GM12878 (cell line): ENCODE results near the gene VCP. TPM values are rescaled to one million over a fixed set of nuclear protein-coding genes. Genes with fewer than 3 reads are reported as not detected.

Experiments
- BRCA1 ChIP-seq: IDR thresholded peaks from 2 replicates; pipeline ENCODE4 v1.6.1; 2011; ENCODE audit warnings: low read depth, low read length, improper control_type of control experiment
- CBFB ChIP-seq: IDR thresholded peaks from 2 replicates; pipeline ENCODE4 v1.6.1; 2016; ENCODE audit warnings: antibody characterized with exemption, low read depth
- CBX5 ChIP-seq: sonication (generic); IDR thresholded peaks from 2 replicates; pipeline ENCODE4 v1.6.1; 2016; ENCODE audit warnings: low read depth, moderate library complexity, mild to moderate bottlenecking, inconsistent platforms
- CHD1 ChIP-seq: IDR thresholded peaks from 2 replicates; pipeline ENCODE4 v1.6.1; 2012; ENCODE audit warnings: low read depth, low read length, improper control_type of control experiment
- CREB1 ChIP-seq: IDR thresholded peaks from 2 replicates; pipeline ENCODE4 v1.6.1; 2012; ENCODE audit warnings: low read depth, mild to moderate bottlenecking, inconsistent platforms
- DPF2 ChIP-seq: fragments of 450-650 bp; IDR thresholded peaks from 2 replicates; pipeline ENCODE4 v1.6.1; 2017; ENCODE audit warnings: mild to moderate bottlenecking
- EGR1 ChIP-seq, 2 experiments: IDR thresholded peaks; 1 replicate in 1 of 2; 2 replicates in 1 of 2; pipeline ENCODE4 v1.6.1; 2011 to 2012; ENCODE audit warnings: low read depth in 2 of 2, low read length in 2 of 2, borderline replicate concordance in 1 of 2, mild to moderate bottlenecking in 1 of 2, moderate library complexity in 1 of 2
- GABPA ChIP-seq: IDR thresholded peaks from 2 replicates; pipeline ENCODE4 v1.6.1; 2014; ENCODE audit warnings: antibody characterized with exemption, low read depth, mild to moderate bottlenecking, inconsistent platforms
- GATAD2B ChIP-seq: fragments of 450-650 bp; conservative IDR thresholded peaks from 2 replicates; pipeline ENCODE4 v1.6.1; 2017; ENCODE audit warnings: low read depth, mild to moderate bottlenecking, moderate library complexity
- HCFC1 ChIP-seq: fragments of 150-350 bp; IDR thresholded peaks from 2 replicates; pipeline ENCODE4 v1.6.1; 2014; ENCODE audit warnings: low read length
- MLLT1 ChIP-seq: fragments of 450-650 bp; IDR thresholded peaks from 2 replicates; pipeline ENCODE4 v1.6.1; 2016; ENCODE audit warnings: mild to moderate bottlenecking
- PML ChIP-seq: IDR thresholded peaks from 2 replicates; pipeline ENCODE4 v1.6.1; 2012; ENCODE audit warnings: low read length, inconsistent platforms
- POLR2A ChIP-seq: IDR thresholded peaks from 2 replicates; pipeline ENCODE4 v1.6.1; 2011; ENCODE audit warnings: low read depth, mild to moderate bottlenecking, low read length
- POLR2AphosphoS5 ChIP-seq: IDR thresholded peaks from 2 replicates; pipeline ENCODE4 v1.6.1; 2011; ENCODE audit warnings: mild to moderate bottlenecking, low read length, inconsistent platforms
- PRDM15 ChIP-seq: fragments of 450-650 bp; formaldehyde crosslinking; IDR thresholded peaks from 2 replicates; pipeline ENCODE4 v1.4.0; 2020; ENCODE audit warnings: mild to moderate bottlenecking, moderate library complexity
- SMARCA5 ChIP-seq: fragments of 450-650 bp; IDR thresholded peaks from 2 replicates; pipeline ENCODE4 v1.6.1; 2017; ENCODE audit warnings: mild to moderate bottlenecking
- SREBF1 ChIP-seq: IDR thresholded peaks from 2 replicates; pipeline ENCODE4 v1.6.1; 2012; ENCODE audit warnings: mild to moderate bottlenecking, low read length
- TAF1 ChIP-seq: IDR thresholded peaks from 2 replicates; pipeline ENCODE4 v1.6.1; 2011; ENCODE audit warnings: mild to moderate bottlenecking, low read depth, low read length, borderline replicate concordance
- TBL1XR1 ChIP-seq: IDR thresholded peaks from 2 replicates; pipeline ENCODE4 v1.6.1; 2012; ENCODE audit warnings: low read depth, low read length, improper control_type of control experiment
- ZBED1 ChIP-seq: IDR thresholded peaks from 2 replicates; pipeline ENCODE4 v1.6.1; 2016; ENCODE audit warnings: borderline replicate concordance
- ZNF592 ChIP-seq: fragments of 450-650 bp; IDR thresholded peaks from 2 replicates; pipeline ENCODE4 v1.6.1; 2017; ENCODE audit warnings: mild to moderate bottlenecking, moderate library complexity
- polyA plus RNA-seq, 11 experiments: library from polyadenylated mRNA; depleted of rRNA in 4 of 11; unstranded in 6 of 11; stranded (reverse) in 5 of 11; fragments of >200 nt; fragmentation: Nextera tagmentation in 4 of 11; fragmentation: Illumina TruSeq in 1 of 11; extraction: Ambion mirVana in 4 of 11; extraction: Trizol in 1 of 11; gene quantifications; 1 replicate in 1 of 11; 2 replicates in 10 of 11; pipeline versions ENCODE4 v1.2.1 to v1.2.3, GENCODE V29; 2011 to 2016; ENCODE audit warnings: inconsistent platforms in 2 of 11, missing spikeins in 2 of 11, low read depth in 1 of 11
- total RNA-seq, 4 experiments: library from RNA; depleted of rRNA in 3 of 4; stranded (reverse); fragments of >200 nt in 3 of 4; fragmentation: Illumina TruSeq in 1 of 4; extraction: Trizol in 1 of 4; gene quantifications; 2 replicates each; pipeline versions ENCODE4 v1.2.1 to v1.2.3, GENCODE V29; 2013 to 2021

The VCP gene
- total and polyA plus RNA-seq, 10 of the 15 experiments (the other 5 are each of a cell fraction or from before 2014, with no cell fraction given): 7.4 to 327 (median 244) TPM

- TF ChIP-seq CREB1: peak; percentile 75
- peak; percentile 44; the same call in 1 of the 2 replicates for TF ChIP-seq MLLT1
- no peak for TF ChIP-seq PRDM15 (CRISPR knock-in tag)
- no peak for TF ChIP-seq CBFB
- TF ChIP-seq DPF2: peak; percentile 82; the same call in 1 of the 2 replicates
- peak; percentile 87; the same call in 1 of the 2 replicates for TF ChIP-seq CHD1
- TF ChIP-seq ZNF592: peak; percentile 52; the same call in 1 of the 2 replicates
- TF ChIP-seq CBX5: peak; percentile 44; the same call in 1 of the 2 replicates
- peak; percentile 94 for TF ChIP-seq POLR2AphosphoS5
- TF ChIP-seq ZBED1: no peak
- TF ChIP-seq GABPA: peak; percentile 85
- peak; percentile 98 for TF ChIP-seq POLR2A
- TF ChIP-seq BRCA1: no peak
- TF ChIP-seq SREBF1: no peak
- TF ChIP-seq HCFC1: peak; percentile 71
- peak; percentile 99 for TF ChIP-seq SMARCA5
- TF ChIP-seq EGR1 (IDR thresholded peaks at IDR 0.05; ENCODE audit: borderline replicate concordance in 1 of 2, low read depth in 2 of 2, low read length in 2 of 2): peak in 1 of 2 experiments; percentile 65; a peak in 2 of 3 replicates
- peak; percentile 94 for TF ChIP-seq PML
- no peak for TF ChIP-seq TBL1XR1
- TF ChIP-seq TAF1: peak; percentile 81; the same call in 1 of the 2 replicates
- peak; percentile 95 for TF ChIP-seq GATAD2B
These were observed 23.8 kb upstream of the VCP start, which contains the start of gene PIGO (continued) for GRCh38 chr9:35096035-35096849.
